K562 (cell line): ENCODE results near the gene PKD1. TPM values are rescaled to one million over a fixed set of nuclear protein-coding genes. Genes with fewer than 3 reads are reported as not detected.
"Not testable (repeated sequence)": the region's sequence is repeated elsewhere in the genome, so short reads cannot be mapped to it uniquely, and the experiment has no call there.

Source experiments
- ATAC-seq: fragments of 200-7000 bp; cut with Tn5 transposase; 3 replicates; pipeline ENCODE4 v1.9.1; 2020; ENCODE audit warnings: moderate library complexity
- BruUV-seq: library from RNA; stranded (reverse); fragments of 400-500 nt; replicated peaks from 2 replicates; lab custom pipeline; 2021; lab: Mats Ljungman, UMichigan
- CTCF ChIA-PET: fragments of 300-600 bp; formaldehyde crosslinking; extraction: SDS; loops from one replicate; lab custom pipeline; 2021; ENCODE audit warnings: low intra/inter-chr PET ratio; lab: Yijun Ruan, JAX
- POLR2A ChIA-PET: fragments of 300-600, 350-650 bp; sonication (Branson Sonifier 250); formaldehyde crosslinking; extraction: SDS; loops from one replicate; lab custom pipeline; 2021; ENCODE audit warnings: antibody characterized with exemption, inconsistent platforms; lab: Yijun Ruan, JAX
- DNase-seq, 4 experiments: peaks; one replicate each; pipeline versions ENCODE4 v3.0.0 to v3.0.0-alpha.2; 2011 to 2018; ENCODE audit warnings: low spot score in 3 of 4, mixed read lengths in 3 of 4; ENCODE audit errors: extremely low read depth in 1 of 4
- FAIRE-seq: peaks from 2 replicates; lab custom pipeline; 2011; peaks lifted over from hg19 to GRCh38; lab: Jason Lieb, UNC
- H2AFZ ChIP-seq: 2 replicates; pipeline ENCODE4 v1.6.0; 2011; ENCODE audit warnings: low read depth, low read length, control low read depth, inconsistent platforms
- H3K27ac ChIP-seq: fragments of 200-600 bp; 3 replicates; pipeline ENCODE4 v1.8.0; 2011; ENCODE audit warnings: low read depth, mild to moderate bottlenecking, control low read depth, inconsistent platforms, low read length, moderate library complexity, mixed read lengths; ENCODE audit errors: extremely low read depth
- H3K27me3 ChIP-seq, 2 experiments: fragments of 300-600 bp in 1 of 2; 2 replicates in 1 of 2; 3 replicates in 1 of 2; pipeline versions ENCODE4 v1.6.0 to v1.8.0; 2011; ENCODE audit warnings: inconsistent platforms in 2 of 2, low read length in 2 of 2, mild to moderate bottlenecking in 1 of 2, mixed read lengths in 1 of 2, moderate library complexity in 1 of 2; ENCODE audit not compliant: control insufficient read depth in 2 of 2, insufficient read depth in 2 of 2
- H3K36me3 ChIP-seq: fragments of 300-600 bp; 3 replicates; pipeline ENCODE4 v1.8.0; 2011; ENCODE audit warnings: mild to moderate bottlenecking, low read length, inconsistent platforms; ENCODE audit not compliant: control insufficient read depth, insufficient read depth
- H3K4me1 ChIP-seq, 2 experiments: fragments of 200-600 bp in 1 of 2; replicated peaks in 1 of 2; 2 replicates in 1 of 2; 3 replicates in 1 of 2; pipeline versions ENCODE4 v1.5.1 to v1.8.0; 2011; ENCODE audit warnings: inconsistent platforms in 2 of 2, low read length in 2 of 2, mild to moderate bottlenecking in 1 of 2, mixed read lengths in 1 of 2, moderate library complexity in 1 of 2; ENCODE audit not compliant: control insufficient read depth in 2 of 2, insufficient read depth in 2 of 2
- H3K4me2 ChIP-seq: 2 replicates; pipeline ENCODE4 v1.6.1; 2011; ENCODE audit warnings: low read length, control low read depth, inconsistent platforms, mixed read lengths; ENCODE audit not compliant: insufficient read depth
- H3K4me3 ChIP-seq: fragments of 200-600 bp; sonication (generic), shearing (Covaris generic); 2 replicates; pipeline ENCODE4 v1.5.1; 2016; ENCODE audit warnings: control low read depth, inconsistent platforms
- H3K79me2 ChIP-seq: fragments of 200-600 bp; 3 replicates; pipeline ENCODE4 v1.8.0; 2011; ENCODE audit warnings: low read length, inconsistent platforms; ENCODE audit not compliant: control insufficient read depth, insufficient read depth
- H3K9ac ChIP-seq, 2 experiments: 2 replicates each; pipeline versions ENCODE4 v1.6.0 to v1.6.1; 2011; ENCODE audit warnings: low read depth in 2 of 2, low read length in 2 of 2, control low read depth in 1 of 2, inconsistent platforms in 1 of 2, mild to moderate bottlenecking in 1 of 2, mixed read lengths in 1 of 2; ENCODE audit not compliant: insufficient read depth in 1 of 2
- H3K9me1 ChIP-seq: one replicate; pipeline ENCODE4 v1.6.0; 2011; ENCODE audit warnings: inconsistent platforms, mild to moderate bottlenecking, low read length, moderate library complexity; ENCODE audit not compliant: control insufficient read depth, insufficient read depth
- H3K9me3 ChIP-seq: replicated peaks from 2 replicates; pipeline ENCODE4 v1.5.1; 2011; ENCODE audit warnings: low read depth, low read length, inconsistent platforms; ENCODE audit not compliant: control insufficient read depth, insufficient read depth
- H4K20me1 ChIP-seq: replicated peaks from 2 replicates; pipeline ENCODE4 v1.6.1; 2011; ENCODE audit warnings: low read length, inconsistent platforms, mixed read lengths; ENCODE audit not compliant: control insufficient read depth, insufficient read depth
- POLR2G ChIP-seq: fragments of 200-400 bp; formaldehyde crosslinking; IDR thresholded peaks from 2 replicates; pipeline ENCODE4 v1.6.1; 2017; ENCODE audit warnings: low read depth, mild to moderate bottlenecking, antibody characterized with exemption, low read length, moderate library complexity
- WGBS: fragments of 100-300 bp; shearing (Covaris generic); methylation state at CpG from one replicate; pipeline ENCODE4 v1.1.6; 2016; ENCODE audit warnings: low coverage, mixed read lengths; ENCODE audit not compliant: insufficient coverage; ENCODE audit errors: missing lambda C conversion rate; 5-methylcytosine and 5-hydroxymethylcytosine counted together
- in situ Hi-C: fragments of 300-500 bp; cut with MboI; formaldehyde crosslinking; loops from 4 replicates; pipeline ENCODE4 v1.15.0; 2018; ENCODE audit warnings: inconsistent platforms, mixed read lengths
- intact Hi-C: fragments of 100-400 bp; cut with micrococcal nuclease; formaldehyde crosslinking; loops from 2 replicates; pipeline ENCODE4 v1.14.2; 2022
- polyA plus RNA-seq, 8 experiments: library from polyadenylated mRNA; depleted of rRNA in 4 of 8; stranded (reverse) in 5 of 8; unstranded in 3 of 8; fragments of >200 nt; fragmentation: Nextera tagmentation in 2 of 8; fragmentation: Illumina TruSeq in 1 of 8; extraction: Ambion mirVana in 2 of 8; extraction: Trizol in 1 of 8; gene quantifications; 2 replicates each; pipeline versions ENCODE4 v1.2.1 to v1.2.3, GENCODE V29; 2011 to 2014; ENCODE audit warnings: inconsistent platforms in 1 of 8, missing spikeins in 1 of 8
- total RNA-seq, 7 experiments: library from RNA; depleted of rRNA in 6 of 7; stranded (reverse); fragments of >200 nt in 6 of 7; fragmentation: Illumina TruSeq in 2 of 7; extraction: Trizol in 2 of 7; gene quantifications; 2 replicates each; pipeline versions ENCODE4 v1.2.1 to v1.2.3, GENCODE V29; 2011 to 2021; ENCODE audit warnings: low replicate concordance in 1 of 7

PKD1 gene
- total and polyA plus RNA-seq, 9 of the 15 experiments (the other 6 are each of a cell fraction or from before 2014, with no cell fraction given) = 0.23 to 93.5 (median 12.6) TPM

- DNase-seq, H3K4me2 ChIP-seq, H3K27me3 ChIP-seq, BruUV-seq, H3K79me2 ChIP-seq, H3K9ac ChIP-seq, H3K9me1 ChIP-seq, in situ Hi-C loops, ATAC-seq, H4K20me1 ChIP-seq, intact Hi-C loops, FAIRE-seq, H3K4me3 ChIP-seq, H3K9me3 ChIP-seq, POLR2A ChIA-PET, H3K27ac ChIP-seq, H2AFZ ChIP-seq: not testable (repeated sequence)
- Histone ChIP-seq H3K4me1 (peaks cover 0 to 17% of the 10 kb centered on the region in 2 experiments; a peak in 1 of 5 replicates), H3K36me3 (peaks cover 22% of the 10 kb centered on the region; the same call in 1 of the 3 replicates)
- CTCF ChIA-PET = interaction anchor here (0.6 kb wide), 1 partner anchor 659 kb away, joined by 3 read pairs; no protein-coding TSS in a partner anchor
- peak; percentile 52 for TF ChIP-seq POLR2G
- 90% methylated on average over 9 of the region's 30 CpGs for WGBS
These were observed 23.1 kb downstream of the PKD1 start for GRCh38 chr16:2112539-2113106.

- BruUV-seq, H3K4me3 ChIP-seq, H3K27me3 ChIP-seq, H3K4me1 ChIP-seq, H3K9ac ChIP-seq, H3K9me3 ChIP-seq, FAIRE-seq, H3K9me1 ChIP-seq, intact Hi-C loops, H3K4me2 ChIP-seq, DNase-seq, H3K27ac ChIP-seq, H4K20me1 ChIP-seq, POLR2A ChIA-PET, H3K79me2 ChIP-seq, in situ Hi-C loops, ATAC-seq, H2AFZ ChIP-seq: not testable (repeated sequence)
- peak; percentile 45; the same call in 1 of the 2 replicates for TF ChIP-seq POLR2G
- peaks cover 22% of the 10 kb centered on the region; the same call in 1 of the 3 replicates for H3K36me3 ChIP-seq
- CTCF ChIA-PET = interaction anchor here (0.6 kb wide), 1 partner anchor 658 kb away, joined by 3 read pairs; no protein-coding TSS in a partner anchor
- WGBS = 95% methylated on average over 9 of the region's 65 CpGs
These were observed 24.0 kb downstream of the PKD1 start for GRCh38 chr16:2111412-2112335.

GRCh38 chr16:2111009-2111353 lies 24.7 kb downstream of the PKD1 start:
- H3K27ac ChIP-seq, H3K27me3 ChIP-seq, H3K4me2 ChIP-seq, H3K79me2 ChIP-seq, in situ Hi-C loops, H3K4me3 ChIP-seq, ATAC-seq, H3K9me1 ChIP-seq, H2AFZ ChIP-seq, H3K9ac ChIP-seq, POLR2A ChIA-PET, H3K4me1 ChIP-seq, BruUV-seq, H4K20me1 ChIP-seq, H3K9me3 ChIP-seq, DNase-seq, intact Hi-C loops, FAIRE-seq, CTCF ChIA-PET: not testable (repeated sequence)
- 99% methylated on average over 33 of the region's 36 CpGs for WGBS
- H3K36me3 ChIP-seq = peaks cover 22% of the 10 kb centered on the region; the same call in 1 of the 3 replicates
